HEK293T (cell line): Measurements from ENCODE around the gene SCMH1.

Experiments used
- ARNT ChIP-seq: fragments of 450-650 bp; IDR thresholded peaks from 2 replicates; pipeline ENCODE4 v1.6.1; 2017; ENCODE audit warnings: mild to moderate bottlenecking
- BHLHE40 ChIP-seq: fragments of 450-650 bp; IDR thresholded peaks from 2 replicates; pipeline ENCODE4 v1.6.1; 2016; ENCODE audit warnings: mild to moderate bottlenecking, moderate library complexity, borderline replicate concordance
- FOXK2 ChIP-seq: fragments of 450-650 bp; IDR thresholded peaks from 2 replicates; pipeline ENCODE4 v1.6.1; 2016; ENCODE audit warnings: mild to moderate bottlenecking
- HDGF ChIP-seq: fragments of 450-650 bp; IDR thresholded peaks from 2 replicates; pipeline ENCODE4 v1.6.1; 2017; ENCODE audit warnings: antibody characterized with exemption, borderline replicate concordance
- NFRKB ChIP-seq: fragments of 450-650 bp; IDR thresholded peaks from 2 replicates; pipeline ENCODE4 v1.6.1; 2016; ENCODE audit warnings: mild to moderate bottlenecking, moderate library complexity
- SP1 ChIP-seq: fragments of 450-650 bp; IDR thresholded peaks from 2 replicates; pipeline ENCODE4 v1.6.1; 2017
- SUZ12 ChIP-seq: fragments of 450-650 bp; IDR thresholded peaks from 2 replicates; pipeline ENCODE4 v1.6.1; 2016; ENCODE audit warnings: mild to moderate bottlenecking
- TARDBP ChIP-seq: fragments of 450-650 bp; IDR thresholded peaks from 2 replicates; pipeline ENCODE4 v1.6.1; 2016
- ZNF384 ChIP-seq: fragments of 450-650 bp; IDR thresholded peaks from 2 replicates; pipeline ENCODE4 v1.6.1; 2016

DNA sequence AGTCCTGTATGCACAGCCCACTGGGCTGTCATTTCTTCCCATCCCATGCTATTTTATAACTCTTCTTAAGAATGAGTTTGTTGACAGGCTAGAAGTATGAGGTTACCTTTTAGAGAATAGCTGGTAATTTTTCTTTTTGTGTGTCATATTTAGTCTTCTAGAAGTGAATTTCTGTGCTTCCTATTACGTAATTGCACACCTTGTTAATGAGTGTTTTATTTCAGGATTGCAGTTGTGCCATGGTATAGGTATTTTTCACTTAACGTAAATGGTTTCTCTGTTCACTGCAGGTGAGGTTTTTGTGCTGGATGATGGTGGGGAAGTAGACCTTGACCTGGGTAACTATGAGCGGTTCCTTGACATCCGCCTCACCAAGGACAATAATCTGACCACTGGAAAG, 257.6 kb downstream of the SCMH1 start:
- TF ChIP-seq FOXK2 (no peak), BHLHE40 (no peak), TARDBP (no peak), SUZ12 (no peak), HDGF (no peak), ZNF384 (no peak), NFRKB (no peak), ARNT (no peak), SP1 (no peak)
